Thyroid gland (tissue), 4 donors: Measurements from ENCODE around the gene TCF7L1. TPM values are rescaled to one million over a fixed set of nuclear protein-coding genes. Genes with fewer than 3 reads are reported as not detected.

Experiments
- DNase-seq, 2 donors: peaks; one replicate each; pipeline ENCODE4 v3.0.0-alpha.2; 2019
- H3K27ac ChIP-seq, 3 donors: fragments of 200-600 bp; sonication (generic); 1 replicate in 2 of 3; 2 replicates in 1 of 3; pipeline ENCODE4 v1.5.1; 2016 to 2019; ENCODE audit warnings: mild to moderate bottlenecking in 1 of 3, moderate library complexity in 1 of 3
- H3K27me3 ChIP-seq: fragments of 200-600 bp; sonication (generic); one replicate; pipeline ENCODE4 v1.5.1; 2019
- H3K36me3 ChIP-seq, 2 donors: fragments of 200-600 bp; sonication (generic); one replicate each; pipeline ENCODE4 v1.5.1; 2016 to 2019
- H3K4me1 ChIP-seq, 2 donors: fragments of 200-600 bp; sonication (generic); one replicate each; pipeline ENCODE4 v1.5.1; 2017 to 2019
- H3K4me3 ChIP-seq, 3 donors: fragments of 200-600 bp; sonication (generic); replicated peaks in 1 of 3; 1 replicate in 2 of 3; 2 replicates in 1 of 3; pipeline ENCODE4 v1.5.1; 2016; ENCODE audit warnings: mild to moderate bottlenecking in 1 of 3
- H3K9me3 ChIP-seq: fragments of 200-600 bp; sonication (generic); one replicate; pipeline ENCODE4 v1.5.1; 2017
- CTCF ChIP-seq, 6 experiments: fragments of 200-600 bp in 3 of 6; fragments of 450-650 bp in 3 of 6; sonication (generic) in 3 of 6; IDR thresholded peaks; one replicate each; pipeline ENCODE4 v1.5.1; 2016 to 2019; ENCODE audit warnings: antibody characterized with exemption in 6 of 6, mild to moderate bottlenecking in 2 of 6, inconsistent platforms in 1 of 6, moderate library complexity in 1 of 6
- POLR2A ChIP-seq, 2 donors: fragments of 450-650 bp; IDR thresholded peaks; one replicate each; pipeline ENCODE4 v1.6.1; 2017; ENCODE audit warnings: antibody characterized with exemption in 2 of 2, mild to moderate bottlenecking in 2 of 2, moderate library complexity in 1 of 2
- WGBS, 2 donors: methylation state at CpG; one replicate each; pipeline ENCODE4 v1.1.5; 2017; 5-methylcytosine and 5-hydroxymethylcytosine counted together
- intact Hi-C: fragments of 100-400 bp; cut with DNase I; formaldehyde crosslinking; loops from one replicate; pipeline ENCODE4 v1.15.1; 2023
- total RNA-seq, 4 donors: library from RNA; depleted of rRNA; stranded (reverse); fragments of >200 nt; gene quantifications; one replicate each; pipeline ENCODE4 v1.2.3, GENCODE V29; 2016

Gene TCF7L1
- total RNA-seq, 4 donors from 2014 or later = 3.1 to 12.1 (median 8.7) TPM

- no peaks in the 10 kb centered on the region for H3K9me3 ChIP-seq
- no peaks in the 10 kb centered on the region for H3K36me3 ChIP-seq
- intact Hi-C loops = no loop called here
- peak overlapping the region in 2 of 3 donors; percentile 76 to 78 for H3K27ac ChIP-seq
- TF ChIP-seq CTCF (IDR thresholded peaks at IDR 0.05) = no peak
- no peak for TF ChIP-seq POLR2A (IDR thresholded peaks at IDR 0.05)
- peaks cover 57 to 69% of the 10 kb centered on the region in 2 donors for H3K4me1 ChIP-seq
- no peak overlapping the region for H3K4me3 ChIP-seq
- 52 to 66% methylated on average over 10 of the region's 10 CpGs for WGBS, 2 donors
- peak; percentile 37 to 47 for DNase-seq
- H3K27me3 ChIP-seq = no peaks in the 10 kb centered on the region
These were observed 98.8 kb downstream of the TCF7L1 start for GRCh38 chr2:85231952-85232351.

- peaks cover 67 to 85% of the 10 kb centered on the region in 2 donors for H3K4me1 ChIP-seq
- intact Hi-C loops = no loop called here
- 13 to 17% methylated on average over 2 of the region's 2 CpGs for WGBS, 2 donors
These were observed 101.7 kb downstream of the TCF7L1 start for GRCh38 chr2:85234868-85235267.

GRCh38 chr2:85235281-85235680, 102.1 kb downstream of the TCF7L1 start:
- WGBS, 2 donors = 51 to 69% methylated on average over 4 to 5 of the region's 5 CpGs

More at GRCh38 chr2:85234868-85235267, 101.7 kb downstream of the TCF7L1 start:
- peak; percentile 69 to 86 for DNase-seq
- no peak overlapping the region for H3K4me3 ChIP-seq
- peak overlapping the region in 2 of 3 donors; percentile 76 to 78 for H3K27ac ChIP-seq
- H3K27me3 ChIP-seq = no peaks in the 10 kb centered on the region
- no peaks in the 10 kb centered on the region for H3K9me3 ChIP-seq
- no peaks in the 10 kb centered on the region for H3K36me3 ChIP-seq
- TF ChIP-seq POLR2A (IDR thresholded peaks at IDR 0.05) (no peak), CTCF (IDR thresholded peaks at IDR 0.05) (no peak)

GRCh38 chr2:85236084-85236483, 102.9 kb downstream of the TCF7L1 start:
- Histone ChIP-seq H3K27me3 (no peaks in the 10 kb centered on the region), H3K4me1 (peaks cover 72 to 86% of the 10 kb centered on the region in 2 donors), H3K4me3 (no peak overlapping the region), H3K27ac (peak overlapping the region in 2 of 3 donors; percentile 76 to 78), H3K36me3 (no peaks in the 10 kb centered on the region), H3K9me3 (no peaks in the 10 kb centered on the region)
- intact Hi-C loops = no loop called here
- DNase-seq = no peak
- TF ChIP-seq POLR2A (IDR thresholded peaks at IDR 0.05) (no peak), CTCF (IDR thresholded peaks at IDR 0.05) (no peak)
- WGBS, 2 donors = 73% methylated on average over 3 of the region's 3 CpGs

More at GRCh38 chr2:85235281-85235680, 102.1 kb downstream of the TCF7L1 start:
- no peaks in the 10 kb centered on the region for H3K36me3 ChIP-seq
- TF ChIP-seq CTCF (IDR thresholded peaks at IDR 0.05) (no peak), POLR2A (IDR thresholded peaks at IDR 0.05) (no peak)
- peaks cover 68 to 86% of the 10 kb centered on the region in 2 donors for H3K4me1 ChIP-seq
- H3K9me3 ChIP-seq = no peaks in the 10 kb centered on the region
- peak overlapping the region; percentile 18 to 78 (median 76) for H3K27ac ChIP-seq
- H3K27me3 ChIP-seq = no peaks in the 10 kb centered on the region
- H3K4me3 ChIP-seq = no peak overlapping the region
- no peak for DNase-seq
- intact Hi-C loops = no loop called here

- DNase-seq = no peak
These were observed 104.8 kb downstream of the TCF7L1 start for GRCh38 chr2:85237849-85238565.

More at GRCh38 chr2:85237849-85238565, 104.8 kb downstream of the TCF7L1 start:
- no peaks in the 10 kb centered on the region for H3K9me3 ChIP-seq
- WGBS, 2 donors = 82 to 87% methylated on average over 26 of the region's 26 CpGs
- intact Hi-C loops = no loop called here
- peak overlapping the region in 2 of 3 donors; percentile 31 to 78 for H3K27ac ChIP-seq
- H3K4me3 ChIP-seq = no peak overlapping the region
- H3K4me1 ChIP-seq = peaks cover 70 to 87% of the 10 kb centered on the region in 2 donors
- H3K27me3 ChIP-seq = no peaks in the 10 kb centered on the region
- no peak for TF ChIP-seq CTCF (IDR thresholded peaks at IDR 0.05)
- H3K36me3 ChIP-seq = no peaks in the 10 kb centered on the region
